Prostate gland (tissue), 2 donors: ENCODE results near the gene LYRM9.

ENCODE experiments used
- CTCF ChIP-seq, 4 experiments: fragments of 200-600 bp in 2 of 4; fragments of 450-650 bp in 2 of 4; sonication (generic) in 2 of 4; IDR thresholded peaks; 1 replicate in 3 of 4; 2 replicates in 1 of 4; pipeline ENCODE4 v1.5.1; 2016 to 2019; ENCODE audit warnings: antibody characterized with exemption in 4 of 4, mild to moderate bottlenecking in 2 of 4, moderate library complexity in 2 of 4
- POLR2A ChIP-seq: fragments of 450-650 bp; IDR thresholded peaks from one replicate; pipeline ENCODE4 v1.6.1; 2016; ENCODE audit warnings: antibody characterized with exemption, mild to moderate bottlenecking

DNA sequence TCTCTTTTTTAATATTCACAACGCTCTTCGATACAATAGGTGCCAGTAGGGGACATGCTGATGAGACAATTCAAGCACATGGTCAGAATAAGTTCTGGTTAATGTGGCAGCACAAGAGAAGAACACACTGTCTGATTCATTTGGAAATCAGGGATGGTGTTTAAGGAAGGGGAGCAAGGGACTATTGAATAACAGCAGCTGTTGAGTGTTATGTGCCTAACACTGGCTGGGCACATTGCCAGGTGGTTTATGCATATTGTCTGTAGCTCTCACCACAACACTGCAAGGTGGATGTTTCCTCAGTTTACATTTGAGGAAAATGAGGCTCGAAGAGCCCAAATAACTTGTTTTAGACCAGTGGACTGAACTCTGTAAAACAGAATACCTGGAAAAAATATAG lies 44.2 kb downstream of the LYRM9 start:
- TF ChIP-seq CTCF (IDR thresholded peaks at IDR 0.05), result no peak
- TF ChIP-seq POLR2A, result no peak
